ENCODE results near the gene TET2.

The TET2 gene
- 84.0 to 197 (median 110) reads per million in 17 experiments for total RNA-seq

GRCh38 chr4:105146276-105147015 lies at the start of gene TET2:
Gene TET2 (plus strand): TSS chr4:105146876. CDS start chr4:105233943, 87,067 bp downstream.
- peak; percentile 93 to 97 (median 96) for DNase-seq

- peak in 1 of 4 experiments; percentile 9 for DNase-seq
Observed at GRCh38 chr4:105102016-105102415, 44.7 kb upstream of the TET2 start.

- no peak for DNase-seq
Observed at GRCh38 chr4:105106426-105106825, 40.2 kb upstream of the TET2 start.

GRCh38 chr4:105107095-105107856 lies 39.4 kb upstream of the TET2 start:
- peak; percentile 60 to 91 (median 77) for DNase-seq

GRCh38 chr4:105108971-105109370 lies 37.7 kb upstream of the TET2 start:
- DNase-seq = no peak

- DNase-seq = no peak
Observed at GRCh38 chr4:105112274-105112673, 34.4 kb upstream of the TET2 start.

- peak; percentile 18 to 88 (median 59) for DNase-seq
Observed at GRCh38 chr4:105113800-105114199, 32.9 kb upstream of the TET2 start.

GRCh38 chr4:105116616-105117319 lies 29.9 kb upstream of the TET2 start:
- DNase-seq = no peak

GRCh38 chr4:105119356-105119755 lies 27.3 kb upstream of the TET2 start:
- peak in 1 of 4 experiments; percentile 24 for DNase-seq

GRCh38 chr4:105120626-105121025 lies 26.1 kb upstream of the TET2 start:
- DNase-seq = peak in 2 of 4 experiments; percentile 51 to 53

- DNase-seq = no peak
Observed at GRCh38 chr4:105122350-105122749, 24.3 kb upstream of the TET2 start.

GRCh38 chr4:105126311-105127169 lies 20.1 kb upstream of the TET2 start:
- DNase-seq = no peak

GRCh38 chr4:105127170-105127445 lies 19.6 kb upstream of the TET2 start:
- no peak for DNase-seq

GRCh38 chr4:105128208-105128607 lies 18.5 kb upstream of the TET2 start:
- peak in 2 of 4 experiments; percentile 48 to 52 for DNase-seq

GRCh38 chr4:105129286-105130040 lies 17.2 kb upstream of the TET2 start:
- peak in 2 of 4 experiments; percentile 37 to 50 for DNase-seq

- DNase-seq = peak; percentile 41 to 74 (median 64)
Observed at GRCh38 chr4:105130945-105131344, 15.7 kb upstream of the TET2 start.

- no peak for DNase-seq
Observed at GRCh38 chr4:105133976-105134375, 12.7 kb upstream of the TET2 start.

- DNase-seq = peak in 3 of 4 experiments; percentile 31 to 51 (median 42)
Observed at GRCh38 chr4:105135785-105136184, 10.9 kb upstream of the TET2 start.

- peak; percentile 16 to 78 (median 52) for DNase-seq
Observed at GRCh38 chr4:105137121-105137875, 9.4 kb upstream of the TET2 start.

GRCh38 chr4:105139646-105140045 lies 7.0 kb upstream of the TET2 start:
- no peak for DNase-seq

All from suppressor macrophage (primary cell).